Measurements from ENCODE around the gene FMO5.
A peak's percentile ranks its signal among the peaks of the same experiment; 100 is the strongest.
"Not testable (repeated sequence)": the region's sequence is repeated elsewhere in the genome, so short reads cannot be mapped to it uniquely, and the experiment has no call there.

Gene FMO5

GRCh38 chr1:147225193-147225730 lies at the start of gene FMO5:
Gene FMO5, minus strand, starts transcription at chr1:147225339. Its CDS starts 310 bp downstream, at chr1:147225029.
- DNase-seq, result no peak

- DNase-seq, result peak; percentile 41
Observed at GRCh38 chr1:147273409-147274336, 48.5 kb upstream of the FMO5 start.

- no peak for DNase-seq
Observed at GRCh38 chr1:147272042-147272441, 46.9 kb upstream of the FMO5 start.

- DNase-seq, result no peak
Observed at GRCh38 chr1:147270721-147271120, 45.6 kb upstream of the FMO5 start.

GRCh38 chr1:147267711-147268110 lies 42.6 kb upstream of the FMO5 start:
- DNase-seq, result no peak

GRCh38 chr1:147266381-147266780 lies 41.2 kb upstream of the FMO5 start:
- DNase-seq, result no peak

GRCh38 chr1:147264158-147264768 lies 39.1 kb upstream of the FMO5 start:
- DNase-seq, result no peak

GRCh38 chr1:147260956-147261355 lies 35.8 kb upstream of the FMO5 start:
- DNase-seq, result no peak

GRCh38 chr1:147252540-147252939 lies 27.4 kb upstream of the FMO5 start:
- no peak for DNase-seq

- DNase-seq, result no peak
Observed at GRCh38 chr1:147247656-147248238, 22.6 kb upstream of the FMO5 start.

- no peak for DNase-seq
Observed at GRCh38 chr1:147246910-147247655, 21.9 kb upstream of the FMO5 start.

GRCh38 chr1:147246044-147246690 lies 21.0 kb upstream of the FMO5 start:
- DNase-seq, result no peak

- no peak for DNase-seq
Observed at GRCh38 chr1:147245586-147246021, 20.5 kb upstream of the FMO5 start.

GRCh38 chr1:147245129-147245528 lies 20.0 kb upstream of the FMO5 start:
- no peak for DNase-seq

GRCh38 chr1:147243841-147244240 lies 18.7 kb upstream of the FMO5 start:
- DNase-seq, result no peak

- DNase-seq, result peak; percentile 53
Observed at GRCh38 chr1:147243228-147243685, 18.1 kb upstream of the FMO5 start.

- DNase-seq, result peak; percentile 87
Observed at GRCh38 chr1:147242449-147243227, 17.5 kb upstream of the FMO5 start, which contains the start of gene CHD1L. Gene CHD1L, plus strand, starts transcription at chr1:147242684. Its CDS starts 20 bp downstream, at chr1:147242704.

GRCh38 chr1:147241934-147242448 lies 16.9 kb upstream of the FMO5 start:
- no peak for DNase-seq

- not testable (repeated sequence) for DNase-seq
Observed at GRCh38 chr1:147240131-147240721, 15.1 kb upstream of the FMO5 start.
